ENCODE results near the gene NDUFAF8.

DNA sequence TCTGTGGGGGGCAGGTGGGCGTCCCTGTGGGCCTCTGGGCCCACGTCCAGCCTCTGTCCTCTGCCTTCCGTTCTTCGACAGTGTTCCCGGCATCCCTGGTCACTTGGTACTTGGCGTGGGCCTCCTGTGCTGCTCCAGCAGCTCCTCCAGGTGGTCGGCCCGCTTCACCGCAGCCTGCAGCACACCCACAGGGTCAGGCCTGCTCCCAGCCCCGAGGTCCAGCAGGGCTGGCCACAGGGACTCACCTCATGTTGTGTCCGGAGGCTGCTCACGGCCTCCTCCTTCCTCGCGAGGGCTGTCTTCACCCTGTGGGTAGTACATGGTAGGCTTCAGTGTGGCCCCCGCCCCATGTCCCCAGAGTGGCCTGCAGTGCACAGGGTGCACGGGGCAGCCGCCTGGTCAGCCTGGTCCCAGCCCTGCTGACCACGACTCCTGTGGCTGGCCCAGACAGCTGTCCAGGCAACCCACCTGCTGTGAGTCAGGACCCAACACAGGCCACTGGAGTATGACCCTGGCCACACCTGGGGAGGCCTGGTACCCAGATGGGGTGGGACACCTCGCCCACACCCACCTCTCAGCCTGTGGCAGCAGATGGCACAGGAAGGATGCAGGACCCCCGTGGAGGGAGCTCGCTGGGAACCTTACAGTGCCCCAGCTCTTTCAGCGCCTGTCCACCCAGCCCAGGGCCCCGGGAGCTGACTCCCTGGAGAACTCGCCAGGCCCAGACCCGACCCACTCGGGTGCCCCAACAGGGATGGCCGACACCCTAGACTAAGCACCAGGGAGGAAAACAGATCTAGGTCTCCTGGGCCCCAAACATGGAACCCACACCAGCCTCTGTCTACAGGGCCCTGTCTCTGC, 49.2 kb upstream of the NDUFAF8 start:
- TF ChIP-seq, protein P1, sequence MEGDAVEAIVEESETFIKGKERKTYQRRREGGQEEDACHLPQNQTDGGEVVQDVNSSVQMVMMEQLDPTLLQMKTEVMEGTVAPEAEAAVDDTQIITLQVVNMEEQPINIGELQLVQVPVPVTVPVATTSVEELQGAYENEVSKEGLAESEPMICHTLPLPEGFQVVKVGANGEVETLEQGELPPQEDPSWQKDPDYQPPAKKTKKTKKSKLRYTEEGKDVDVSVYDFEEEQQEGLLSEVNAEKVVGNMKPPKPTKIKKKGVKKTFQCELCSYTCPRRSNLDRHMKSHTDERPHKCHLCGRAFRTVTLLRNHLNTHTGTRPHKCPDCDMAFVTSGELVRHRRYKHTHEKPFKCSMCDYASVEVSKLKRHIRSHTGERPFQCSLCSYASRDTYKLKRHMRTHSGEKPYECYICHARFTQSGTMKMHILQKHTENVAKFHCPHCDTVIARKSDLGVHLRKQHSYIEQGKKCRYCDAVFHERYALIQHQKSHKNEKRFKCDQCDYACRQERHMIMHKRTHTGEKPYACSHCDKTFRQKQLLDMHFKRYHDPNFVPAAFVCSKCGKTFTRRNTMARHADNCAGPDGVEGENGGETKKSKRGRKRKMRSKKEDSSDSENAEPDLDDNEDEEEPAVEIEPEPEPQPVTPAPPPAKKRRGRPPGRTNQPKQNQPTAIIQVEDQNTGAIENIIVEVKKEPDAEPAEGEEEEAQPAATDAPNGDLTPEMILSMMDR (IDR thresholded peaks at IDR 0.05) = no peak
- TF ChIP-seq POLR2A (IDR thresholded peaks at IDR 0.05) = no peak

All from esophagus squamous epithelium (tissue), 4 donors.